ENCODE data around the gene CDK5R1. TPM values are rescaled to one million over a fixed set of nuclear protein-coding genes. Genes with fewer than 3 reads are reported as not detected.
A peak's percentile ranks its signal among the peaks of the same experiment; 100 is the strongest.

Gene CDK5R1
- total RNA-seq, 2 experiments from 2014 or later, result 10.2 to 10.5 TPM

DNA sequence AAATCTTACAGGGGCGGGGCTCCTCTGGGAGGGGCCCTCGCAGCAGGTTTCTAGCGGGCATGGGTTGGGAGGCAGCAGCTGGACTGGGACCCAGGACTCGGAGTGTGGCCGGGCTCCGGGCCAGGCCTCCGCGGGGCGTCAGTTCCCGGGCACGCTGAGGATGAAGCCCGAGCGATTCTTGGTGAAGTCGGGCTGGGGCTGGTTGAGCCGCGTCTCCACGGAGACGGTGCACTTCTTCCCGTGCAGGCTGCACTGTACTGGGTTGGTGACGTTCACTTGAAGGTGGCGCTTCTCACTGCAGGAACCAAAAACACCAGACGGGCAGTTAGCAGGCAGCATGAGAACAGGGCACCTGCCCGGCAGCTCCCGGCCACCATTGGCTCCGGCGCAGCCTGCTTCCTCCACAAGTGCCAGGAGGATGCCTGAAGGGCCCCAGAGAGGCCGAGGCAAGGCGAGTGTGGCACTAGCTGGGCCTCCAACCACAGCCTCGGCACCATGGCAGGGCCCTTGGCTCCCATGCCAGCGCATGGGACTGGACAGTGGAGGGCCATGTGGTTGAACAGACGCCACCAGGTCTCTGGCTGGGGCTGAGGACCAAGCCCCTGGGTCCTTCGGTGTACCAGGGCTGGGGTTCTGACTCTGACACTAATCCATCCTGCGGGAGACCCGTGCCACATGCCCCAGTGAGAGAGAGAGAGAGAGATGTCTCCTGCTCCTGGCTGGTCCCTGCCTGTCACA lies 8.0 kb downstream of the CDK5R1 start:
- Mint-ChIP-seq H3K4me1 (ENCODE audit: low read depth) (peaks cover 45% of the 10 kb centered on the region), H3K4me3 (no peak overlapping the region), H3K36me3 (ENCODE audit: low read depth) (peaks cover 7% of the 10 kb centered on the region), H3K27me3 (no peaks in the 10 kb centered on the region), H3K9me3 (no peaks in the 10 kb centered on the region), H3K27ac (no peak overlapping the region)
- TF ChIP-seq, protein P1, sequence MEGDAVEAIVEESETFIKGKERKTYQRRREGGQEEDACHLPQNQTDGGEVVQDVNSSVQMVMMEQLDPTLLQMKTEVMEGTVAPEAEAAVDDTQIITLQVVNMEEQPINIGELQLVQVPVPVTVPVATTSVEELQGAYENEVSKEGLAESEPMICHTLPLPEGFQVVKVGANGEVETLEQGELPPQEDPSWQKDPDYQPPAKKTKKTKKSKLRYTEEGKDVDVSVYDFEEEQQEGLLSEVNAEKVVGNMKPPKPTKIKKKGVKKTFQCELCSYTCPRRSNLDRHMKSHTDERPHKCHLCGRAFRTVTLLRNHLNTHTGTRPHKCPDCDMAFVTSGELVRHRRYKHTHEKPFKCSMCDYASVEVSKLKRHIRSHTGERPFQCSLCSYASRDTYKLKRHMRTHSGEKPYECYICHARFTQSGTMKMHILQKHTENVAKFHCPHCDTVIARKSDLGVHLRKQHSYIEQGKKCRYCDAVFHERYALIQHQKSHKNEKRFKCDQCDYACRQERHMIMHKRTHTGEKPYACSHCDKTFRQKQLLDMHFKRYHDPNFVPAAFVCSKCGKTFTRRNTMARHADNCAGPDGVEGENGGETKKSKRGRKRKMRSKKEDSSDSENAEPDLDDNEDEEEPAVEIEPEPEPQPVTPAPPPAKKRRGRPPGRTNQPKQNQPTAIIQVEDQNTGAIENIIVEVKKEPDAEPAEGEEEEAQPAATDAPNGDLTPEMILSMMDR (IDR thresholded peaks at IDR 0.05), result no peak
- DNase-seq, result no peak
- POLR2A ChIA-PET, result interaction anchor here (0.9 to 1.9 kb wide), 5 partner anchors 8 to 47 kb away, joined by 3 to 4 read pairs (median 3); partner anchors contain the start of gene CDK5R1
- no peak for ATAC-seq
- intact Hi-C loops (cut with micrococcal nuclease), result no loop called here
- CTCF ChIA-PET, result interaction anchor here (1.0 kb wide), 1 partner anchor 11 kb away, joined by 5 read pairs; no protein-coding TSS in a partner anchor

DNA sequence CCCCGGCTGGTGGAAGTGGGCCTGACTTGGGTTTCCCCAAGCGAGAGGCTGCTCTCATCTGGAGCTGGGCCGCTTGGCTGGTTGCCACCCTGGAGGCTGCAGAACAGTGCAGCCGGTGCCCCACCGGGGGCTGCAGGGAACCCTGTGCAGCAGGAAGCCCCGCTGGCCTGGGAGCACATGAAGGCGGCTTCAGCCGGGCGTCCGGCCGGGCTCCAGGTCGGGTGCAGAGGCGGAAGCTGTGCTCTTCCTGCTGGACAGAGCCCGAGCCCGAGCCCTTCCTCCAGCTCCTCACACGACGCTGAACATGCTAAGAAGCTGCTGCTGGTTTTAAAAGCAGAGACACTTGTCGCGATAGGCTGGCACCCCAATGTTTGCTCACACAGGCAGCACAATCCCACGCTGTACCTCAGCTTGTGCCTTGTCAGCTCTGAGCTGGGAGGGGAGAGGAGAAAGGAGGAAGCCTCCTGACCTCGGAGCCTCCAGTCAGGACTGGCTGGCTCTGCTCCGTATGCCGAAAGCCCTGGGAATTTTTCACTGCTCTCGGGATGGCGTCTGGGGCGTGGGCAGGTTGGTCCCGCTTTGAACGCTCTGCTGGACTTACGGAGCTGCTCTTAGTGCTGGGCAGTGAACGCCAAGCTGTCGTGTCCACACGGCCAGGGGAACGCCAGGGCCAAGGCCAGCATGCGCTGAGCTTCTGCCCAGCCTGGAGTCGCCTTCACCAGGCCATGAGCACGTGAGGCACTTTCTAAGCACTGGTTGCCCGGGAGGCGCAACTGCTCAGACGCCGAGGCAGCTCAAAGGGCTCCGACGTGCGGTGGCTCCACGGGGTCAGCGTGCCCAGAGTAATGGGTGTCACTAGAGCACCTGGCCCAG lies 8.8 kb downstream of the CDK5R1 start:
- peaks cover under 1% of the 10 kb centered on the region for H3K36me3 Mint-ChIP-seq (ENCODE audit: low read depth)
- TF ChIP-seq, protein P1 (IDR thresholded peaks at IDR 0.05), result no peak
- ChIA-PET CTCF (interaction anchor here (0.9 to 1.0 kb wide), 2 partner anchors 9 to 12 kb away, joined by 4 to 5 read pairs; no protein-coding TSS in a partner anchor), POLR2A (interaction anchor here (0.5 to 1.9 kb wide), 5 partner anchors 8 to 46 kb away, joined by 3 to 4 read pairs (median 3); partner anchors contain the start of gene CDK5R1)
- ATAC-seq (peak; percentile 48), DNase-seq (peak; percentile 59)
- no peaks in the 10 kb centered on the region for H3K27me3 Mint-ChIP-seq
- no peak overlapping the region for H3K4me3 Mint-ChIP-seq
- H3K9me3 Mint-ChIP-seq, result no peaks in the 10 kb centered on the region
- H3K4me1 Mint-ChIP-seq (ENCODE audit: low read depth), result peaks cover 39% of the 10 kb centered on the region
- intact Hi-C loops (cut with micrococcal nuclease), result no loop called here
- no peak overlapping the region for H3K27ac Mint-ChIP-seq

DNA sequence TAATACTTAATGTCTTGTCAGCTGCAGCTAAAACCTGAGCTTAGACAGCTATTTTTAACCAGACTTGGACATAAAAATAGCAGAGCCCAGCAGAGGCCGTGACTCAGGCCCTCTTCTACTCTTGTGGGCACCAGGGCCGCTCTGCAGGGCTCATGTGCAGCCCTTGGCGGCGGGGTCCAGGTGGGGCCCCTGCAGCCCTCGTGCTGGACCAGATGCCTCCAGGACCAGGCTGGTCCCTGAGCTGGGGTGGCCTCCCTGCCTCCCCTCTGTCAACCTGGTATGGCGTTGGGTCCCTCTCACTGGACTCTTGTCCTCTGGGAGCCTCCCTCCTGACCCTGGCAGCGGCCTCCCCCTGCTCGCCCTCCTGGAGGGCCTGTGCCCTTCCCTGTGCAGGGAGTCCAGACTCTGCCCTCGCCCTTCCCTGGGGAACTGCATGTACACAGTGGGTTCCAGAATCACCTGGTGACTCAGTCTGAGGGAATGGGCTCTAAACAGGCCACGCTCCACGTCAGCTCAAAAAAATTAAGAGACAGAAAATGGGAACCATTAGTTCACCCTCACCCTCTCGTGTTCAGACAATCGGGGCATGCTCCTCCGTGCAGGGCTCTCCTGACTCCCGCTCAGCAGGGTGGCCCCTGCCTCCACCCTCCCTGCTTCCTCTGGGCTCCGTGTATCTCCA lies 9.7 kb downstream of the CDK5R1 start:
- DNase-seq (no peak), ATAC-seq (no peak)
- Mint-ChIP-seq H3K27me3 (no peaks in the 10 kb centered on the region), H3K36me3 (ENCODE audit: low read depth) (no peaks in the 10 kb centered on the region), H3K9me3 (no peaks in the 10 kb centered on the region), H3K4me1 (ENCODE audit: low read depth) (peaks cover 35% of the 10 kb centered on the region), H3K27ac (no peak overlapping the region), H3K4me3 (no peak overlapping the region)
- intact Hi-C loops (cut with micrococcal nuclease), result no loop called here
- ChIA-PET POLR2A (interaction anchor here (1.2 to 1.9 kb wide), 2 partner anchors 9 to 17 kb away, joined by 3 to 4 read pairs; partner anchors contain the start of gene CDK5R1), CTCF (no interaction called here)
- TF ChIP-seq, protein P1 (IDR thresholded peaks at IDR 0.05), result no peak

DNA sequence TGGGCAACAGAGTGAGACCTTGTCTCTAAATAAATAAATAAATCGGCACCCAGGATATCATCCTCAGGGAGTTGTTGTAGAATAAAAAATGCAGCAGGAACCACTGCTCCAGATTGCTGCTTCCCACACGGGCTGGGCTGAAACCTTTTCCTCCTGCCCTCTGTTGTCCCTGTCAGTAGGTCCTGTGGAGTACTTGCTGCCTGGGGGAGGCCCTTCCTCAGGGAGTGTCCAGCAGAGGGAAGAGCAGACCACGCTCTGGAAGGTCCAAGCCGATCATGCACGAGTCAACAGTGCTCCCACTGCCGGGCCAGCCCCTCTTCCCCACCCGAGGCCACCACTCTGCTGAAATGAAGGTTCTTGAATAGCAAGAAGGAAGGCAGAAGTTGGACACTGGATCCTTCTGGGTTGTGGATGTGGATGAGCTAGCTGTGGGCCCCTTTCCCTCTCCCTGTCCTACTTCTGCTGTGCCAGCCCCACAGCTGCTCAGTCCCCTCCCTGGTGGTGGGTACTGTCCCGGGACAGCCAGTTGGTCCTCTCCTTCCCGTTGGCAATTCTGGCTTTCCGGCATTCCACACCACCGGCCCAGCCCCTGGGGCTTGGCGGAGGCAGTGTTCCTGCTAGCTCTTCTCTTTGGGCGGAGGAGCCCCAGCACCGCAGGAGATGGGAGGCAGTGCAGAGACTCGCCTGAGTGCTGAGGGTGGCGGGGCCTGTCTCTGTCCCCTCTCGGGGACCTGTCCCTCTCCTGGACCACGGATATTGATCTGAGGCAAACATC lies 10.8 kb downstream of the CDK5R1 start:
- intact Hi-C loops (cut with micrococcal nuclease), result no loop called here
- Mint-ChIP-seq H3K4me3 (no peak overlapping the region), H3K27ac (no peak overlapping the region), H3K27me3 (no peaks in the 10 kb centered on the region), H3K36me3 (ENCODE audit: low read depth) (no peaks in the 10 kb centered on the region), H3K4me1 (ENCODE audit: low read depth) (peaks cover 35% of the 10 kb centered on the region), H3K9me3 (no peaks in the 10 kb centered on the region)
- TF ChIP-seq, protein P1 (IDR thresholded peaks at IDR 0.05), result no peak
- DNase-seq (no peak), ATAC-seq (no peak)
- CTCF ChIA-PET, result no interaction called here
- POLR2A ChIA-PET, result interaction anchor here (2.4 kb wide), 1 partner anchor 10 kb away, joined by 7 read pairs; the partner anchor contains the start of gene CDK5R1

Data from activated CD8-positive, alpha-beta T cell treated with anti-CD3 and anti-CD28 coated beads for 36 hours (primary cell).